HG03520 (cell line): ENCODE results near the gene TMEM52.

Experiments
- ATAC-seq: cut with Tn5 transposase; IDR thresholded peaks from one replicate; pipeline ENCODE4 v1.9.1; 2021; ENCODE audit warnings: mild to moderate bottlenecking, moderate library complexity; ENCODE audit not compliant: unreplicated experiment

The TMEM52 gene

DNA sequence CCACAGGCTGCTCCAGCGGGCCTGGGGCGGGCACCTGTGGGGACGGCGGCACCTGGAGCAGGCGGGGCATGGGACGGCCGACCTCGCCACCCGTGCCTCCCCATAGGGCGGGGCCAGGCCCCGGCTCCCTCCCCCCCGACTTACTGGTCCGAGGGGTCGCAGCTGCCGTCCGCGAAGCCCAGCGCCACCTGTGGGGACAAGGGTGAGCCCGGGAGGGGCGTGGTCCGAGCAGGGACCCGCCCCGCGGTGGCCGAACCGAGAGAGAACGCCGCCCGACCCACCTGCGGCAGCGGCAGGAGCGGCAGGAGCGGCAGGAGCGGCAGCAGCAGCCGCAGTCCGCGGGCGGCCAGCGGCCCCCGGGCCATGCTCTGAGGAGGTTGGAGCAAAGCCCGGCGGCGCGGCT lies at the start of gene TMEM52:
Gene TMEM52, minus strand, starts transcription at position 379 of the 403 bp plus-strand sequence. Its CDS starts 14 bp downstream, at position 365.
- ATAC-seq, result peak; percentile 1

DNA sequence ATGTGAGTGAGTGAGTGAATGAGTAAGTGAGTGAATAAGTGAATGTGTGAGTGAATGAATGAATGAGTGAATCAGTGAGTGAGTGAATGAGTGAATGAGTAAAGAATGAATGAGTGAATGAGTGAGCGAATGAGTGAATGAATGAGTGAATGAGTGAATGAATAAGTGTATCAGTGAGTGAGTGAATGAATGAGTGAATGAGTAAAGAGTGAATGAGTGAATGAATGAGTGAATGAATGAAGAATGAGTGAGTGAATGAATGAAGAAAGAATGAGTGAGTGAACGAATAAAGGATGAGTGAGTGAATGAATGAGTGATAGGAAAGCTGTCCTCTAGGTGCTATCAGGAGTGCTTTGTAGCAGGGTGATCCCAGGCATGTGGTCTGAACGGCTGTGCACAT lies 48.8 kb upstream of the TMEM52 start:
- no peak for ATAC-seq

DNA sequence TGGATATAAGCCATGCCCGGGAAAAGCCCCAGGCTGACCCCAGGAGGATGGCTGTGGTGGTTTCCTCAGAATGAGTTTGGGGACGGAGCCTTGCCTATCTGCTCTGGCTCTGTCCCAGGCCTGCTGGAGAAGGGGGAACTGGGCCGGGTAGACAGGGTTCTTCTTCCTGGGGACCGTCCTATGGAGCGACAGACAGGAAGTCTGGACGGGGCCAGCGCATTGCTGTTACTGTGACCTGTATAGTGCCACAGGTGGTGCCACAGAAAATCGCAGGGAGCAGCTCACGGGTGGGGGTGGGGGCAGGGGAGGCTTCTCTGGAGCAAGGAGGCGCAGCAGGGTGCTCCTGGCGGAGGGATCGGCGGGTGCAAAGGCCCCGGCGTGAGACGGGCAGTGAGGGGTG lies 48.1 kb upstream of the TMEM52 start:
- ATAC-seq, result no peak

DNA sequence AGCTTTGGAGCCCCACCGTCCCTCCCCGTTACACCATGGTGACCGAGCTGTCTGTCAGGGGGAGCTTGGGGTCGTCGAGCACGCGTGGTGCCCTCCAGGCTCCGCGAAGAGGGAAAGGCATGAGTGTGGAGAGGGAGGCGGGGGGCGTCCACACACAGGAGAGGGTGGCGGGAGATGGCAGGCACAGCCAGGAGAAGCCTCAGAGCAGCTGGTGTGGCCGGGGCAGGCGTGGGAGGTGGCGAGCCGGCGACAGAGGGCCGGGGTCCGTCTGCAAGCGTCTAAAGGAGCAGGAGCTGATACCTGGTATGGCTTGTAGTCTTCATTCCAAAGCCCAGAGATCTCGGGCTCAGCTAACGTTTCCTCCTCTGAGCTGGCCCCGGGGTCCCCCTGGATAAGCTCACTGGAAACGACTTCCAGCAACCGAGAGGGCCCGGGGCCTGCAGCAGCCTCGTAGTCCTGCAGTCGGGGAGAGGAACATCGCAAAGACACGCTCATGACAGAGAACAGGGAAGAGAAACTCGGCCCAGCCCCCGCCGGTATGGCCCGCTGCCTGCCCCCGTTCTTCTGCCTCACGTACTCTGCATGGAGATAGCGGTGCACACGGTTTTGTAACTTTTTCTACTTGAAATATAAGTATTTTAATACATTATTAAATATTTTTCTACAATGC lies 47.1 kb upstream of the TMEM52 start:
- no peak for ATAC-seq

DNA sequence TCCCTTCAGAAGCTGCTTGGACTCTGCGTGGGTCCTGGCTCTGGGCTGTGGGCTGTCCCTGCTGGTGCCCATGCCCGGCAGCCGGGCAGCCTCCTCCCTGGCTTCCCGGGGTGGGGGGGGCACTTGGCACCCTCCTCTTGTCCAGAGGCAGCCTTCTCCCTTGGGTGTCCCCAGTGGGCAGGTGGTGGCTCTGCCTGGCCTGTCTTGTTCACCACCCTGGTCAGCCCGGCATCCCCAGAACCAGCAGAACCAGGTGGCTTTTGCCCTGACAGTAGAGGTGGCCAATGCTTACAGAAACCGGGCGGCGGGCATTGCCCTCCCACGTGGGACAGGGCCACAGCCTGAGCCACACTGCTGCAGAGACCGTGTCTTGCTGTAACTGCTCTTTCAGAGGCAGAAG lies 46.5 kb upstream of the TMEM52 start:
- no peak for ATAC-seq

DNA sequence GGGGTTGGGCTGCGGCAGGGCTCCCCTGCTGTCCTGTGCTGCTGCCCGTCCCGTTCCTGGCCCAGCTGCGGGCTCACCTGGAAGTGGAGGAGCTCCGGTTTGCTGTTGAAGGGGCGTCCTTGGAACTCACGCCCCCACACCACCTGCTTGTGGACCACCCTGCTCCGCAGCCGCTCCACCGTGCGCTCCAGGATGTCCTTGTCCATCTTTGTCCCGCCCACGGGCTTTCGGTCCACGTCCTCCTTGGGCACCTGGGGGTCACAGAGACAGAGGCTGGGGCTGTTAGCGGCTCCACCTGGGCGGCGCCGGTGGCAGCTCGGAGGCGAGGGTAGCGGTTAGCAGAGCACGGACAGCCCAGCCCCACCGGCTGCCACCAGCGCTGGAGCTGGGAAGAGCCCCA lies 45.7 kb upstream of the TMEM52 start:
- no peak for ATAC-seq

DNA sequence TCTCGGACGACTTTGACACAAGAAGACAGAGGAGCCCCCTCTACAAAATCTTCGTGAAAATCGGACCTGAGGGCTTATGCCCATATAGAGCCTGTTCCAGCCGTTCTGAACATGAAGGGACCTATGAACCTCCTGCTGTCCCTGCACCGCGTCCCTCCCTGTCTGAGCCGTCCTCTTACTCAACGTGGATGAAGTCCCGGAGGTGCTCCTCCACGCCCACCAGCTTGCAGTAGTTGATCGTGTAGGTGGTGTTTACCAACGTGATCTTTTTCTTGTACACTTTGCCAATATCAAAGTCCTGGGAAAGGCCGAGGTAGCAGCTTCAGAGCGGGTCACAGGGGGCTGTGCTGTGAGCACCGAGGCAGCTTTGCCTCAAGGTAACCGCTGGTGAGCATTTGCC lies 44.5 kb upstream of the TMEM52 start:
- ATAC-seq, result no peak

DNA sequence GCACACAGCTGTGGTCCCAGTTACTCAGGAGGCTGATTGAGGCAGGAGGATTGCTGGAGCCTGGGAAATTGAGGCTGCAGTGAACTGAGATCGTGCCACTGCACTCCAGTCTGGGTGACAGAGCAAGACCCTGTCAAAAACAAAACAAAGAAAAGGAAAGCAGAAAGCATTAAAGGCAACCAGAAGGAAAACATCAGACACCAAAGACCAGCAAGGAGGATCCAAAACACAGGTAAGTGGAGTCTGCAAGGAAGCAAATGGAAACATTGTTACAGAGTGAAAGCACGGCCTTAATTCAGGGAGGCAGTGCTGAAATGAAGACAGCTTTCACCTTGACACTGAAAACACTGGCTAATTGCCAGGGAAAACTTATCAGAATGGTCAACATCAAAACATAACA lies 43.7 kb upstream of the TMEM52 start:
- ATAC-seq, result no peak

DNA sequence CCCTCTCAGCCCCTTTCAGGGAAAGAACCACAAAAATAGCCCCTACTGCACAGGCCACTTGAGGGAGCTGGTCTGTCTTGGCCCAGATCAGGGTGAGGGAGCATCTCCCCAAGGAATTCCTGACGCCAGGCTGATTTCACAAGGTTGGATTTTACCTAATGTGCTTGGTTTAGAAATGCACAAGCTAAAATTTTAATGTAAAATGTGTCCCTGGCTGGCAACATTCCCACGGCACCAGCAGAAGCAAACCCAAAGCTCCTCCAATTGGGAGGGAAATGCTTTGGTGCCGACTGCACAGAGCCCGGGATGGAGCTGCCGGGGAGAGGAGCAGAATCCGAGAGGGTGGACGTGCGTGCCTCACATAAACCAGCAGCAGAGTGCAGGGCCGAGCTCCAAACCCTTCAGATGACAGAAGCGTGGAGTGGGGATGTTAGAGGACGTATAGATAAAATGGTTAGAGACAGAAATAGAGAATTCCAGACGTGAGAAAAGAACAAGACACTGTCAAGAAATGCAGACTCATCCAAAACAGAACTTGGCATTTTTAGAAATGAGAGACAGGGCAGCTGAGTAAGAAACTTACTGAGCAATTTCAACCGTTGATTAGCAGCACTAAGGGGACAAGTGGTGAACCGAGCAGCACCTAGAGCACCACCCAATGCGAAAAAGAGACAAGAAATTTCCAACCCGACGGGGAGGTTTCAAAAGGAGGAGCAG lies 41.6 kb upstream of the TMEM52 start:
- ATAC-seq, result no peak

DNA sequence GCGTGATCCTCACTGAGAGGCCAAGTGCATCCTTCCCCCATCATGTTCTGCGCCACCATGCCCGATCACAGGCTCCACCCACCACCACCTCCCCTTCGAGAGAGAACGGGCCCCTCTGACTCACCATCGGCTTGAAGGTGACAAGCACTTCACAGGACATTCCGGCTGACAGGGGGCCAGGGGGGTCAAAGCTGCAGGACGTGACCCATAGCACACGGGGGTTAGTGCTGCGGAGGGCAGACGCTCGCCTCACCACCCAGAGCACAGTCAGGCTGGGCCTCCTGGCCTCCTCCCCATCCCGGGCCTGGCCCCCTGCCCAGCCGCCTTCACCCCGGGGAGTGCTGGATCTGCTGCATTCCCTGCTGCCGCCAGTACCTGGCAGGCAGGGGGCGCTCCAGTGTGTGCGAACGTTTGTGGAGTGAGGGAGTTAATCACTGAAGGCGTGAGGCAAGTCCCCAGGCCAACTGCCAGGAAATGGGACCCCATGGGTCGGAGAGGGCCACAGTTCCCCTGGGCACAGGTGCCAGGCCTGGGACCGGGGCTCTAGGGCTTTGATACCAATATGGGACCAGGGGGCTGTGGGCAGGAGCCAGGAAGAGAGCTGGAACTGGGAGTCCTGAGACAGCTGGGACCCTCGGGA lies 40.9 kb upstream of the TMEM52 start:
- ATAC-seq, result no peak

DNA sequence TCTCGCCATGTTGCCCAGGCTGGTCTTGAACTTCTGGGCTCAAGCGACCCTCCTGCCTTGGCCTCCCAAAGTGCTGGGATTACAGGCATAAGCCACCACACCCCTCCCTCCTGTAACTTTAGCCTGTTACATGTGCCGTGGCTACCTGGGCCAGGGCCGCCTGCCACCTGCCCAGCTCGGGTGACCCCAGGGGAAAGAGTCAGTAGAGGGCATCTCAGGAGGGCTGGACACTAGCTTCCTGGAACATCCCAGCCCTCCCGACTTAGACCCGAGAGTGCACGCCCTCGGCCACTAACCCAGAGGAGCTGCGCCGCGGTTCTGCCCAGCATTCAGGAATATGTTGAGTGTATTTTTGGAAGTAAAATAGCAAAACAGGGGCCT lies 40.4 kb upstream of the TMEM52 start:
- no peak for ATAC-seq

DNA sequence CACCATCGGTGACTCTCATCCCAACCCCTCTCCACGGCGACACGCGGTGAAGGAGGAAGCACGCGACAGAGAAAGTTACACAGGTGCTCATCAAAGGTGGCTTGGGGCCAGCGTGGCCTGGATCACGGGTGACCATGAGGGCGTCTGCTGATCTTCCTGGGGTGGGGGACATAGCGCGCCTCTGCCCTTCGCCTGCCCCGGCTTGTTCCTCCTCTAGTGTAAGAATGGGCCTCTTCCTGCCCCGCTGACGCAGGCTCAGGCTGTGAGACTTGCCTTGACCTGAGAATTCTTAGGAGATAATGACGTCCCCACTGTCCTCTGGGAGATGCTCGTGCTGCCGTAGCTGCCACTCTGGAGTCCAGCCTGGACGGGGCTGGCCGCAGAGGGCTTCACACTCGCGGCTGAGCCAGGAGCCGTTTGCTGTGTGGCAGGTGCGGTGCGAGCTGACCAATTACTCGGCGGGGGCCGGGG lies 39.0 kb upstream of the TMEM52 start:
- ATAC-seq, result no peak

DNA sequence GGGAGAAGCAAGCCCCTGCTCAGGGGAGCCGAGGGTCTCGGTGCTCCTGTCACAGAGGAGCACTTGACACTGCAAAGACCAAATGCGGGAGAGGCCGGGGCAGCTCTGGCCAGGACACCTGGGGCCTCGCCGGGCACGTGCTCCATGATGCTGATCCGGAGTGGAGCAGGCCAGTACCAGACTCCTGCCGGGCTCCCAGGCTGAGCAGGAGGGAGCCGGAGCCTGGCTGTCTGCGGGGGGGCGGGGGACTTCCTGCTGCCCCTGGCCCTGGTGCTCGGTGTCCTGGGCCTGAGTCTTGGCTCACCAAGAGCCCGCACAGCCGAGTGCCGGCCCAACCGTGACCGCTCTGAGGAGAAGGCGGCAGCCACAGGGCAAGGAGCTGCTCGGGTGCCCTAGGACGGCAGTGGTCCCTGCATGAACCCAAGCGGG lies 38.5 kb upstream of the TMEM52 start:
- ATAC-seq, result no peak

DNA sequence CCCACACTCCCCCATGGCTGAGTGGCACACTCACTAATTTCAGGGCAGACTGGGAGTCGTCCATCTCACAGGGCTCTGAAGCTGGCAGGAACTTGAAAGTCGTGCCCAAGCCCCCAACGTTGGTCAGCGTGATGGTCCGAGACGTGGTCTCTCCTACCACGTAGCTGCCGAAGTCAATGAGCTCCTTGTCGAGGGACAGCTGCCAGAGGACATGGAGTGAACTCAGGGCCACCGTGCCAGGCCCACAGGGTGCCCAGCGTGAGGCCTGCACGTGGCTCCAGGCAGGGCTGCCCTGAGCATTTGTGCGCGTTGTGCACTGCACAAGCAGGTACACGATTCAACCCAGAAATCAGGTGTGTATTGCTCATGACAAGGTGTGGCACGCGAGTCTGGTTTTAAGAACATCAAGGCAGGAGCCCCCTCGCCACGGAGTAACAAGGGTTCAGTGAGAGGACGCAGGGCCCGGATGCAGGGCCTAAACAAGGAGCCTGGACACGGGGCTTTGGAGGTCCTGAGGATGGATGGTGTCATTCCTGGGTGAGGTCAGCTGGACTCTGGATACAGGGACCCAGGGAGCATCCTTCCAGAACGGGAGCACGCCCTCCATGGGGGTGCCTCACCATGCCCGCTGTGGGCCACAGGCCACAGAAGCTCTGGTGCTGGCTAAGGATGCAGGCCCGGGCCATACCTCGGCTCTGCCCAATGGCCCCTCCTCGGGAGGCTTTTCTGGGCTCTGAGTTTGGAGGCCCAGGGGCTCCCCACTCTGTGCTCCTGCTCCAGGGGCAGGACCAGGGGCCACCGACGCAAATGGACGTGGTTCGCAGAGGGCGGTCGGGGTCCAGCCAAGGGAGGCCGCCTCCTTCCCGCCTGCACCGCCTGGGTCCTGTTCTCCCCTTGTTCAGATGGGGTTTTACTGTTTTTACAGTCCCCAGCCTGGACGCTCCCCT lies 37.8 kb upstream of the TMEM52 start:
- ATAC-seq, result no peak

DNA sequence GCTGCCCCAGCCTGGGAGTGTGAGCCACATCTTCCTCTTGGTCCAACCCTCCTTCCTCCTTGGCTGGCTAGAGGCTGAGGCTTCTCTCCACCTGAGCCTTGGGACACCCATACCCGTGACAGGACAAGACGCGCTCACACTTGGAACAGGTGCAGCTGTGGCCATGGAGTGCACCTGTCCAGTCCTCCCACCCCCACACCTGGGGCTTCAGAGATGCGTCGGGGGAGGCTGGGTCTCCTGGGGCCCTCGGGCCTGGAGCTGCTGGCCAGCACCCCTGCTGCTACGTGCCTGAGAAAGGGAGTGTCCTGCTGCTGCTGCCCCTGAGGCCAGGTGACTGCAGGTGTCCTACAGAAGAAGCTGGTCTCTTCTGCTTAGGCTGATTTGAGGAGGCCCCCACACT lies 37.0 kb upstream of the TMEM52 start:
- no peak for ATAC-seq

DNA sequence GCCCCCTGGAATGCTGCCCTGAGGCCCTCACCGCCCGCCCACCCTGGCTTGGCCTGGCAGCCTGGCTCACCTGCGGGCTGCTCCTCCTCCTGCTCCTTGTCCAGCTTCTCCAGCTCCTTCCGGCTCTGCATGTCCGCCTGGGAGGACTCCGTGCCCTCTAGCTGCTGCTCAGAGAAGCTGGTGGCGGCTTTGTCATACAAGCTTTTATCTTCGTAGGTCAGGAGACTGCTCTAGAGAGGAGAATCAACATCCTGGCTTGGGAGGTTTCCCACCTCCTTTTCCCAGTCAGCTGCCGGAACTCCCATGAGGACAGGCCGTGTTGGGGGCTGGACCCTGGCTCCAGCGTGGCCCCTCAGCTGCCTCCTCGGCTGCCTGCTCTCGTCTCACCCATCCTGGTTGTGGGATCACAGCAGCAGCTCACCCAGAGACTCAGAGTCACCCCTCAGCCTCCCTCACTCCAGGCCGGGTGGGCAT lies 36.6 kb upstream of the TMEM52 start:
- no peak for ATAC-seq

DNA sequence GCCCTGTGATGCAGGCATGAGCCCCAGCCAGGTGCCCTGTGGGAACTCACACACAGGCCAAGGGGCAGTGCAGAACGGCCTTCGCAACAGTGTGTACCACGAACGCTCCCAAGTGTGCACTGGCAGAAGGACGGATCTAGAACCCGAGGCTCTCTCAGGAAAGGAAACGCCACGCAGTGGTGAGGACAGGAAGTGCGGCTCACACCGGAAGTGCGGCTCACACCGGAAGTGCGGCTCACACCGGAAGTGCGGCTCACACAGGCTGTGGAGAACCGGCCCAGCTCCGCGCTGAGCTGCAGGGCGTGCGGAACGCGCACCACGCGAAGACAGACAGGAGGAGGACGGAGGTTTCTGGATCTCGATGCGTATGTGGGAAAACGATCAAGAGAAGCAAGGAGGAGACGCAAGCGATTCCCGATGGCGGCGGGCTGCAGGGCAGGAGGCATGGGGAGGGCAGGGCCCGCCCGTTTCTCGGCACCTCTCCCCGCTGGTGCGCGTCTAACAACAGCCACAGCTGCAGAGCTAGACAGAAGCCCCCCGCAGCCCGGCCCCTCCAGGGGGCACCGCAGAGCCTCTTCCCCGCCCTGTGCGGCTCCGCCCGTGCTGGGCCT lies 35.9 kb upstream of the TMEM52 start:
- ATAC-seq, result no peak

DNA sequence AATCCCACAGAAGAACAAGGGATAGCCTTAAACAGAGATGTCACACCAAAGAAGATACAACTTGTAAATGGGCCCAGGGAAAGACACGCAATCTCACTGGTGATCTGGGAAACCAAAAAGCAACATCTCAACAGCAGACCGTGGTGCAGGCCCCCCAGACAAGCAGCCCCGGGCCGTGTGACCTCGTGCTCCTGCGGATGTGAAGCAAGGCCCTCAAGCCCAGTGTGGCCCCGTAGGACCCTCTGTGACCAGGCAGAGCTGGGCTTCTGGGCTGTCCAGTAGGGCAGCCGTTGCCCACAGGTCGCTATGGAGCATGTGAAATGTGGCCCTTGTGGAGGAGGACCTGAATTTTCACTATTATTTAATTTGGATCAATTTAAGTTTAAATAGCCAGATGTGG lies 34.9 kb upstream of the TMEM52 start:
- ATAC-seq, result no peak

DNA sequence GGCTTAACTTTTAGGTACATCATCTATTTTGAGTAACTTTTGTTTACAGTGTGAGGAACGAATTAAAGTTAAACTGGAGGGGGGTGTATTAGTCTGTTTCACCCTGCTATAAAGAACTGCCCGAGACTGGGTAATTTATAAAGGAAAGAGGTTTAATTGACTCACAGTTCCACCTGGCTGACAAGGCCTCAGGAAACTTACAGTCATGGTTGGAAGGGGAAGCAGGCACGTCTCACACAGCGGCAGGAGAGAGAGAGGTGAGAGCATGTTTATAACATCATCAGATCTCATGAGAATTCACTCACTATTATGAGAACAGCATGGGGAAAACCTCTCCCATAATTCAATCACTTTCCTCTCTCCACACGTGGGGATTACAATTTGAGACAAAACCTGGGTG lies 31.9 kb upstream of the TMEM52 start:
- ATAC-seq, result no peak

DNA sequence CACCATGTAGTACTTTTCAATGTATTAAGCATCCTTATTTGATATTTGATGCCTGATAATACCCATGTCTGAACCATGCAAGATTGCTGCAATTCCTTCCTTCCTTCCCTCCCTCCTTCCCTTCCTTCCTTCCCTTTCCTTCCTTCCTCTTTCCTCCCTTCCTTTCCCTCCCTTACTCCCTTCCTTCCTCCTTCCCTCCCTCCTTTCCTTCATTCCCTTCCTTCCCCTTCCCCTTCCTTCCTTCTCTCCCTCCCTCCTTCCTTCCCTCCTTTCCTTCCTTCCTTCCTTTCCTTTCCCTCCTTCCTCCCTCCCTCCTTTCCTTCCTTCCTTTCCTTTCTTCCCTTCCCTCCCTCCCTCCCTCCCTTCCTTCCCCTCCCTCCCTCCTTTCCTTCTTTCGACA lies 29.7 kb upstream of the TMEM52 start:
- no peak for ATAC-seq
